NCI-H1436 treated with DMSO at 0.1 percent for 48 hours (cell line): Measurements from ENCODE around the gene B3GNT5.

Source experiments
- DNase-seq: peaks from one replicate; lab custom pipeline; 2025; lab: John Stamatoyannopoulos, UW

Gene B3GNT5

DNA sequence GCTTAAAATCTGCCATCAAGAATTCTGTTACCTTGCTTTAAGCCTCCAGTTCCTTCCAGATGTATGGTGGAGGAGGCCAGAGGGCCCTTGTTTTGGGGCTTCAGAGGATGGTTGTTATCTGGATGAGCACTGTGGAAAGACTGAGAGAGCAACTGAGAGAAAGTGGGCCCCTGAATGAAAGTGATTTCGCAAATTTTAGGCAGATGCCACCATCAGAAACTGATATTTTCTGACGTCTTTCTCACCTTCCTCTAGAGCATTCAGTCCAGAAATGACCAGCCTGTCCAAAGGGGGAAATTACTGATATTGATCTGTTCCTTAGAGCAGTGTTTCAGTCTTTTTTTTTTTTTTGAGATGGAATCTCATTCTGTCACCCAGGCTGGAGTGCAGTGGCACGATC lies 13.4 kb downstream of the B3GNT5 start:
- no peak for DNase-seq

DNA sequence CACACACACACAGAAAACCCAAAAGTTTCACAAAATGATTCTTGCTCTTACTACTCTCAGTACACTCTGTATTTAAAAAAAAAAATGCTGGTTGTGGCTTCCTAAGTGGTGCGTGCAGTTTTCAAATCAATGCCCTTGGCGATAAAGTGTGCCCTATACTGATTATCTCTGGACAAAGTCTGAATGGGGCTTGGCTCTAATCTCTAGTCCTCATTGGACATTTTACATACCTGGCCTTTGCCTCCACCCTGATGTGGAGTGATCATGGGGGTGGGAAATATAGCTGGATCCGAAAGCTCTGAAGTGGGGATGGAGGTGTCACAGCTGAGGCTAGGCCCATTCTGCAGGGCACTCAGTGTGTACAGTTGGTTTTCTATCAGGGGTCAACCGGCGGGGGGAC lies 14.1 kb downstream of the B3GNT5 start:
- no peak for DNase-seq

DNA sequence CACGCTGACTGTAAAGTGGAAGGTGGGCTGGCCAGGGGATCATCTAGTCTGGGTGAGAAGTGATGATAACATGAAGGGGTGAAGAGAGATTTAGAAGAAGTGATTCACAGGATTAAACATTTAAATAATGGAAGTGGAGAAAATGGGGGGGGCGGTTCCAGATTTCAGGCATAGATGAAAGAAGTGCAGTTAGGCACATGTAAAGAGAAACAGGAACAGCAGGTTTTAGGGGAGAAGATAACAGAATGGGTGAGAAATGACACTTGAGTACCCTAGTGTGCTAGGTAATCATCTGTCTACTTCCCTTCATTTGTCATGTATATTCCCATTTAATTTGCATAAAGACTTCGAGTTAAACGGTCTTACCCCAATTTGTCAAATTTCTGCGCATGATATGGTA lies 15.3 kb downstream of the B3GNT5 start:
- no peak for DNase-seq

DNA sequence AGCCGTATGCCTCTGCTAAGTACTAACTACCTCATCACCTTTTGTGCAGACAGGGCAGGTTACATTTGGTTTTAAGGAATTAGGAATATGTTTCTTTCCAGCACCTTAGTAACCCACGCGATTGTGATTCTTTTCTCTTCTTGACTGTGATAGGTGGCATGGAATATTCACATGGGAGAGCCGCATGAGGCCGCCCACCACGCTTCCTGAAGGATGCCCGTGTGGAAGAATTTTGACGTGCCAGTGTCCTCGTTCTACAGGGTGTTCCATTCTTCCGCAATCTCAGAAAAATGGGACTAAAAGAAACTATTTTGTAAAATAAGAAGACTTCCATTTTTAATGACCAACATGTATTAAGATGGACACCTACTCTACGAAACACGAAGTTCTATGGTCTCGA lies 16.3 kb downstream of the B3GNT5 start:
- DNase-seq = no peak

DNA sequence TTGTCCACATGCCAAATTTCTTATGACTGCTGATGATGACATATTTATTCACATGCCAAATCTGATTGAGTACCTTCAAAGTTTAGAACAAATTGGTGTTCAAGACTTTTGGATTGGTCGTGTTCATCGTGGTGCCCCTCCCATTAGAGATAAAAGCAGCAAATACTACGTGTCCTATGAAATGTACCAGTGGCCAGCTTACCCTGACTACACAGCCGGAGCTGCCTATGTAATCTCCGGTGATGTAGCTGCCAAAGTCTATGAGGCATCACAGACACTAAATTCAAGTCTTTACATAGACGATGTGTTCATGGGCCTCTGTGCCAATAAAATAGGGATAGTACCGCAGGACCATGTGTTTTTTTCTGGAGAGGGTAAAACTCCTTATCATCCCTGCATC lies 17.3 kb downstream of the B3GNT5 start:
- no peak for DNase-seq

DNA sequence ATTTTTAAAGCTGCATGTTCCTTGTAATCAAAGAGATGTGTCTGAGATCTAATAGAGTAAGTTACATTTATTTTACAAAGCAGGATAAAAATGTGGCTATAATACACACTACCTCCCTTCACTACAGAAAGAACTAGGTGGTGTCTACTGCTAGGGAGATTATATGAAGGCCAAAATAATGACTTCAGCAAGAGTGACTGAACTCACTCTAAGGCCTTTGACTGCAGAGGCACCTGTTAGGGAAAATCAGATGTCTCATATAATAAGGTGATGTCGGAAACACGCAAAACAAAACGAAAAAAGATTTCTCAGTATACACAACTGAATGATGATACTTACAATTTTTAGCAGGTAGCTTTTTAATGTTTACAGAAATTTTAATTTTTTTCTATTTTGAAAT lies 19.1 kb downstream of the B3GNT5 start:
- DNase-seq = no peak

DNA sequence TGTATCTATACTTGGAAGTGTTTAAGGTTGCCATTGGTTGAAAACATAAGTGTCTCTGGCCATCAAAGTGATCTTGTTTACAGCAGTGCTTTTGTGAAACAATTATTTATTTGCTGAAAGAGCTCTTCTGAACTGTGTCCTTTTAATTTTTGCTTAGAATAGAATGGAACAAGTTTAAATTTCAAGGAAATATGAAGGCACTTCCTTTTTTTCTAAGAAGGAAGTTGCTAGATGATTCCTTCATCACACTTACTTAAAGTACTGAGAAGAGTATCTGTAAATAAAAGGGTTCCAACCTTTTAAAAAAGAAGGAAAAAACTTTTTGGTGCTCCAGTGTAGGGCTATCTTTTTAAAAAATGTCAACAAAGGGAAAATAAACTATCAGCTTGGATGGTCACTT lies 19.7 kb downstream of the B3GNT5 start:
- DNase-seq = no peak

DNA sequence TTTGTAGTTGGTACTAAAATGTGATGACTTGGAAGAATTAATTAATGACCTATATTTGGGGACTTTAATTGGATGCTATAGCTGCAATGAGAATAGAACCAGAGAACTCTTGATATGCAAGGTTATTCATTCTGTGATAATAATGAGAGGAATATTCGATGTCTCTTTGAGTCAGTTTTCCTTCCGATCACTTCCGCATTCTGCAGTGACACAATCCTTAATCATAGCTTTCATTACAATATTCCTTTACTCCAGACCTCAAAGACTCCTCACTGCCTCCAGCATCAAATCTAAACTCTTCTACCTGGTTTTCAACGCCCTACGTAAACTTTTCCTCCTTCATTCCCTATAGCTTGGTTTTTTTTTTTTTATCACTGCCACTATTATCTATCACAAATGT lies 21.6 kb downstream of the B3GNT5 start:
- no peak for DNase-seq

DNA sequence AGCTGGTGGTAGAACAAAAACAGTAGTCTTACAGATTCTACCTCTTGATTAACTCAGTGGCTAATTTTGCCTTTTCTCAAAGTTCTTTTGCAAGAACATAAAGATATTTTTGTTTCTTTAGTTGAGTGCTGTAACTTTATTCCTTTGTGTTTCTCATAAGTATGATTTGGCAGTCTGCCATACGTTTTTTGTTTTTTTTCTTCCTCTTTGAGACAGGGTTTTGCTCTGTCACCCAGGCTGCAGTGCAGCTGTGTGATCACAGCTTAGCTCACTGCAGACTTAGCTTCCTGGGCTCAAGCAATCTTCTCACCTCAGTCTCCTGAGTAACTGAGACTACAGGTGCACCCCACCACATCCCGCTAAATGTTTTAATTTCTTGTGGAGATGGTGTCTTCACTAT lies 22.4 kb downstream of the B3GNT5 start:
- DNase-seq = no peak

DNA sequence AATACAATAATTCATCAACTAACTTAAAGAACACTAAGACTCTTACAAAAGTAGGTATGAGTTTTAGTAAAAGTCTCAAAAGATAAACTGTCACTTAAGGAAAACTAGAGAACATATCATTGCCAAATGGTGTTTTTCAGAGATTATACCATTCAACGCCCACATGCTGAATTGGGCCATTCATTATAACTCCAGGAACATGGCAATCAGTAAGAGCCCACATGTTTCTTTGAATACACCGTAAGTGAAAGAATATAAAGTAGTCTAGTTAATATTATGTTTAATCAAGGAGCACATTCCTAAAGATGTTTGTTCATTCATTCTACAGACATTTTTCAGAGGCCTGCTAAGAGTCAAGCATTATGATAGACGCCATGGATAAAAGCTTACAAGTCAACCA lies 22.9 kb downstream of the B3GNT5 start:
- no peak for DNase-seq

DNA sequence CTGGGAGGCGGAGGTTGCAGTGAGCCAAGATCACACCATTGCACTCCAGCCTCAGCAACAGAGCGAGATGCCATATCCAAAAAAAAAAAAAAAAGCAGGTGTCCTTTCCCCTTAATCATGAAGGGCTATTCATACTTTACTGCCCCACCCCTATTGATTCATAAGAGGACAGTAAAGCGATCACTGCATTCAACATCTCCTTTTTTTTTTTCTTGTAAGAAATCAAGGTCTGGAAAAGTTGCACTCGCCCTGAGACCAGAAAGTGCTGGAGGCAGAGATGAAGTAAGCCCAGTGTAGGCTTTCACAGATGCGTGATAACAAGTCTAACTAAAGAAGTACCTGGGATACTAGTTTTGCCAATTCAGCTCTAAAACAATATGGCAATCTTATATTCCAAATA lies 24.2 kb downstream of the B3GNT5 start:
- DNase-seq = no peak

DNA sequence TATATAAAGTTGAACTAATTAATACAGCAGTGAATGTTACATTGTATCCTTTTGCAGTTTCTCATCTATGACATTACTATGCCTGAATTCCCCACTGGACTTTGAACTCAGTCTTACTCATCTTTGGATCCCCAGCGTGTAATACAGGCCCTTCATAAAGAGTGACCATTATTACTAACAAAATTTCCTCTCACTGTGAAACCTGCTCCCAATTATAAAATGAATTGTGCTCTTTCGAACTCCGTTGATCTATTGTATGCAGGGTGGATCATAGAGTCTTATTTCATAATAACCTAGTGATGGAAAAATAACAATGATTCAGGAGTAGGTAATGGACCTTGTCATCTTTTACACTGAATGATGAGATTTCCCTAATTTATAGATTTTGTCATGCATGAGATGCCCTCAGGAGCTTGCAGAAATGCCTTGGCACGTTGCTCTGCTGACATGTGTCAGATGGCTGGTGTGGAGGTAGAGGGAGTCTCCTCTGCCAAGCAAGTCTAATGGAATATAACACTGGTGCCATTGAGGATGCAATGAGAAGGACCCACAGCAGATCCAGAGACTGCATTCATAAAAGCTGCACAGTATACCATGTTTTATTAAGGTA lies 25.5 kb downstream of the B3GNT5 start:
- no peak for DNase-seq

DNA sequence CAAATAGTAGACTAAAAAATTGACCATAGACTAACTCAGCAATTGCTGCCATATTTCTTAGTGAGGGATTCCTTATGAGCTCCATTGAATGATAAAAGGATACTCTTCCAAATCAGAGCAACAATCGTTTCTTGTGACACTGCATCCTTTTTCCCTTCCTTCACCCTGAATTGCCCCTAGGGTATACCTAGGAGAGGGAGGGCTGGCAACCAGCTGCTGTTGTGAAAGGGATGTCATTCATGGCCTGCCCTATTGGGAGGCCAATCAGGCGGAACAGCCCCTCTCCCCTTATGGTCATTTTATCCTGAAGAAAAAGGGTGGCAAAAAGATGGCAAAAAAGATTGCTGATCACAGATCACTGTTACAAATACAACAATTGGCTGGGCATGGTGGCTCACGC lies 26.3 kb downstream of the B3GNT5 start:
- DNase-seq = no peak

DNA sequence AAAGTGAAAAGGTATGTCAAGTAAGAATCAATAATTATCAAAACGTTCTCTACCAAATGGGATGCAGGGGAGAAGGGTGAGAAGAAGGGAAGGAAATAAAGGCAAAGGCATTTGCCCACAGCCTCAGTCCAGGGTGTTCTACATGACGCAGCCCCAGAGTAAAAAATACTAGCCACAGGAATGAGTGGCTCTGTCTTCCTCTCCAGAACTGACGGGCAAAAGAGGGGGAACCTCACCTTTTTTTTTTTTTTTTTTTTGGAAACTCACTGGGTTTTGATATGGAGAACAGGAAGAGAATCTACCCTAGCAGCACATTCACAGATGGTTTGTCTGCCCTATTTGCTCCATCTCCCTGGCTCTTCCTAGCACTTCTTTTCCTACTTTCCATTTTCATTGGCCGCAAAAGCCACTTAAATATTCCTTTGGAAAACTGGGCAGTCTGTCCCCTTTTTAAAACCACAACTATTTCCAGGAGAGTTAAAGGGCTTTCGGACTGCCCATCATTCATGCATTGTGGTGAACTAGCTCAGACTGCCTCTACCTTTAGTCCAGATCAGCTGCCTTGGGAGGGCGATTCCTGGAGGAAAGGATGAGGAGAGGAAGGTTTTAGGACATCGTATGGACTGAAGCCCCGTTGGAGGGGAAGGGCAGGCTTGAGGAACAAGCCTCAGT lies 28.2 kb downstream of the B3GNT5 start:
- DNase-seq = no peak

DNA sequence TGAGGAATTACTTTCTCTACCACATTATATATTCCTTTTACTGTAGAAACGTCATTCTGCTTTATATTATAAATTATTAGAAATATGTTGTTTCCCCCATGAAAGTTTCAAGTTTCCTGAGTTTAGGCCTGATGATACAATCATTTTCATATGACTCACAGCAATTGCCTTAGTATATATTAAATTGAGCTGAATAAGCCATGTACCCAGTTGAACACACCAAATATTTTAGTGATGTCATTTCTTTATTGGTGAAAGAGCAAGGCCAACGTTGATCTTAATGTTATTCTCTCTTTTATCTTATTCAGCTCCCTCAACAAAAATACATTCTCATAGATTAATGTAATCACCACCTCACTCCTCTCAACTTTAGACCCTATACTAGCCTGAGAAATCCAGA lies 30.8 kb downstream of the B3GNT5 start:
- DNase-seq = no peak

DNA sequence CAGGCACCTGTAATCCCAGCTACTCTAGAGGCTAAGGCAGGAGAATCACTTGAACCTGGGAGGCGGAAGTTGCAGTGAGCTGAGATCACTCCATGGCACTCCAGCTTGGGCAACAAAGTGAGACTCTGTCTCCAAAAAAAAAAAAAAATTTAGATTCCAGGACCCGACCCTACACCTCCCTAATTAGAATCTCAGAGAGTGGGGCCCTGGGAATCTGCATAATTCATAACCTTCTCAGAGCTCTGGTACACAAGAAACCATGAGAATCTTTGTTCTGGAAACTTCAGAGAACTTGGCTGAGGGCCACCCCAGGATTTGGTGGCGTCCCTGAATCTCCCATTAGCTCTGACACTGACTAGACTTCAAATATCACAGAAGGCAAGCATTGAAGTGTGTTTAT lies 31.5 kb downstream of the B3GNT5 start:
- DNase-seq = no peak

DNA sequence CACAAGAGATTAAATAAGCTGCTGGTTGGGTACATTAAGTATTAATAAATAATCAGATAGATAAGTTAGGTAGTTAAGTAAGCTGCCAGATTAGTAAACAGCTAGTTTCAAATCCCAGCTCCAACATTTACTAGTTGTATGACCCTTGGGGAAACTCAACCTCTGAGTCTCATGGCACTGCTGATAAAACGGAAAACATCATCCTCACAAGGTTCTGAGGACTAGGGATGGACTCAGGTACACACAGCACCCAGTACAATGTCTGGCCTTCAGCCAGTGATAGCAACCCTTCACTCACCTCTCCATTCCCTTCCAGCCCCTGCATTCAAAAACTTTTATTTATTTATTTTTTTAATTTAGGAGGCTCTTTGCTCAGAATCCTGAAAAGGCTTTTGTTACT lies 32.3 kb downstream of the B3GNT5 start:
- DNase-seq = no peak

DNA sequence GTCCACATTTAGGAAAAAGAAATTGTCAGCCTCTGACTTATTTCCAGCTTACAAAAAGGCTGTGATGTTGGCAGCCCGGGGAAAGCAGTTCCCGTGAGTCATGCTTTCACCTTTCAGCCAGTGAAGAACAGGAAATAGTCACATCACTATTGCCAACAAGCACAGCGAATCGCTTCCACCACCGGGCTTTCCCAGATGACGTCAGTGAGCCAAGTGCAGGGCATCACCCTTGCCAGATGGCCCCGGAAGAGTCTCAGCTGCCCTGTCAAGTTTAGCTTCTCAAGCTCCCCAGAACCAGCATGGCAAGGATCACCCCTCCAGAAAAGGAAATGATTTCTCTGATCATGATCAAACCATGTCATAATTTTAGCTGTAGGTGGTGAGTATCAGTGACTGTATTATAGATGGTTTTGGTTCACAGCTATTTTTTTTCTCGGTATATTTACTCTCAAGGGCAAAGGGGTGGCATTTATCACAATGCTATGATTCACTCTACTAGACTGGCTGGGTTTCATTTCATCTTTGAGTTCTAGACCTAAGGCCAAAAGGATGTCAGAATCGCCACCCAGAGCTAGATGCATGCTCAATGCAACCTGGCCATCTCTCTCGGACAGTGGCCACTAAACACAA lies 32.9 kb downstream of the B3GNT5 start:
- peak; percentile 86 for DNase-seq

DNA sequence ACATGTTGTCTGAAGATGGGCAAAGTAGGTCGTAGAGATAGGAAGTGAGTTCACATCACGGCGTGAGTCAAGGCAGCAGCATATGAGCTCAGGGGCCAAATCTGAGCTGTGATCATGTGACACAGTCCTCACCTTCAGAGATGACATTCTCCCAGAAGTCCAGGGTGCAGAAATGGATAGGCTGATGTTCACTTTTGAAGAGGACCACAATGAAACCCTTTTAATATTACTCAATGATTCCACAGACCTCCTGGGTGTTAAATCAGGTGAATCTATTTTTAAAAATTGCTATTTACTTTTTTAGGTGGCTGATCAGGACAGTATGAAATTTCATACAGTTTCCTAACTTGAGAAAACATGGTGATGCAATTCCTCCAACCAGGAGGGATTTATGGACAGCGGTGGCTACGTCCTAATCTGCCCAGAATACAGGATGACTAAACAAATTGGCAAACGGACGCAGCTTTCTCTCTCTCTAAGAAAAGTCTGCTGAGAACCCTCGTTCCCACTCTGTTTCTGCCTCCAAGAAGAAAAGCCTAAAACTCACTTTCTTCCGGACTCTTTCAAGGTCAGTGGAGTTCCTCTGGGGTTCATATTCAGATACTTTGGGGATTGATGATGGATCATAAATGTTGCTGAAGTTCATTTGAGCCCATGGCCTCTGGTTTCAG lies 34.4 kb downstream of the B3GNT5 start:
- DNase-seq = no peak

DNA sequence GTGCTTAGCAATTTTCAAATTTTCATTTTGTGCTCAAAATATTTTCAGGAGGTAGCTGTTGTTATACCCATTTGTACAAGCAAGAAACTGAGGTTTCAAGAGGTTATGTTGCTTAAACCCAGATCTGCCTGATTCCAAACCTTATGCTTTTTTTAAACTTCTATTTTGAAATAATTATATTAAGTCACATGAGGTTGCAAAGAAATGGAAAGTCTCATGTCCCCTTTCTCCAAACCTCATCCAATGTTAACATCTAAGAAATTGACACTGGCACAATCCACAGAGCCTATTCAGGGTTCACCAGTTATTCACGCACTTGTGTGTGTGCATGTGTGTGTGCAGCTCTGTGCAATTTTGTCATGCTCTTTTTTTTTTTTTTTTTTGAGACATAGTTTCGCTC lies 35.1 kb downstream of the B3GNT5 start:
- no peak for DNase-seq

DNA sequence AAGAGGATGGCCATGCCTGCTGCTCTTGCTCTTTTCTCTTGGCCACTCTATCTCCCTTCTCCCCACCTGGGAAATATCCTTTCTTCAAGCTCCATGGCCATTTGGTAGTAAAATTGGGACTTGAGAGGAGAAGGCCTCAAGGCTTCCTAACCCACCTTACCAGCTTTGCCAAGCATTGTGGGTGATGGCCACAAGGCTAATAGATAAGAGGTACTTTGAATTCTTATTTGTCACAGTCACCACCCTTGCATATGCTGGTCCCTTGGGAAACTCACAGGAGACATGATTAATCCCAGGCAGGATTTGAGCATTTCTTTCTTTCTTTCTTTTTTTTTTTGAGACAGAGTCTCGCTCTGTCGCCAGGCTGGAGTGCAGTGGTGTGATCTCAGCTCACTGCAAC lies 37.2 kb downstream of the B3GNT5 start:
- DNase-seq = no peak

DNA sequence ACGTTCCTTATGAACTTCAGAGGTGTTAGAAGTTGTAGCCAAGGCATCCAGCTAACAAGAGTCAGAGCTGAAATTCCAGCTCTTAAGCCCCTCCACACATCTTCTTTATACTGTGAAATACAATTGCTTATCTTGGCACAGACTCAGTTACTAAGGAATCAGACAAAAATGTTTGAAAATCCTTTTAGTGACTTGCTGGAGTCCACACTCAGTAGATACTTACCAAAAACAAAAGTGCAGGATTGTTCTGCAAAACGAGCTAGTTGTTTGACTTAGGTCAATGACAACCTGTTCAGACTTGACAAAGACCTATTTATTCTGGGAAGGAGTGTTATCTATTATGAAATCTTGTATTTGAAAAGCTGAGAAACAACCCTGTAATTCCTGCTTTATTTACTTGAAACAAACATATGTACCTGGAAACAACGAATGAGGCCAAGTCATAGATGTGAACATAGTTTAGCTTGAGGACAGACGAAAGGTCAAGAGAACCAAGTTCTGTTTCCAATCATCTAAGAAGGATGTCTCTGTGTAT lies 38.5 kb downstream of the B3GNT5 start:
- no peak for DNase-seq

DNA sequence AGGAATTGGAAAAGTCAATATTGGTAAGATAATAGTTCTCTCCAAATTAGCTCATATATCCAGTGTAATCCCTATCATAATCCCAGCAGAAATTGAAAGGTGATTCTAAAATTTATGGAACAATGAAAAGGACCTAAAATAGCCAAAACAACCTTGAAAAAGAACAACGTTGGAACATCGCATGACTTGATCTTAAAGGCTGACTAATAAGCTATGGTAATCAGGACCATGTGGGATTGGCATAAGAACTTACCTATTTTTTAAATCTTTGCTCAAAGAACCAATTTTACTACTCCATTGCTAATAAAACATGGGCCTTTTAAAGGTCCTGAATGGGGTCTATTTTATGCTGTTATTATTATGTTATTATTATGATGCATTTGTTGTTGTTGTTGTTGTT lies 40.9 kb downstream of the B3GNT5 start:
- no peak for DNase-seq
